GM19463 (cell line): ENCODE measurements around the gene PDE8A.

Source experiments
- ATAC-seq: cut with Tn5 transposase; IDR thresholded peaks from one replicate; pipeline ENCODE4 v1.9.1; 2021; ENCODE audit warnings: mild to moderate bottlenecking, moderate library complexity; ENCODE audit not compliant: unreplicated experiment

PDE8A gene

DNA sequence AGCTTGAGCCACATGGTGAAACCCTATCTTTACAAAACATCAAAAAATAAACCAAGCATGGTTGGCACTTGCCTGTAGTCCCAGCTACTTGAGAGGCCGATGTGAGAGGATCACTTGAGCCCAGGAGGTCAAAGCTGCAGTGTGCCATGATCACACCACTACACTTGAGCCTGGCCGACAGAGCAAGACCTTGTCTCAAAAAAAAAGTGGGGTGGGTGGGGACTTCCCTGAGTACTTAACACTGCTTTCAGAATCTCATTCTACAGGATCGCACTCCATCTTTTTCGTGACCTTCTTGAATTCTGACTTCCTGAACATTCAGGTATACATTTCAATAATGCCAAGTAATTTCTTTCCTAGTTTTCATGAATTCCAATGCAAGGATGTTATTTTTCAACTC lies 91.3 kb downstream of the PDE8A start:
- no peak for ATAC-seq

DNA sequence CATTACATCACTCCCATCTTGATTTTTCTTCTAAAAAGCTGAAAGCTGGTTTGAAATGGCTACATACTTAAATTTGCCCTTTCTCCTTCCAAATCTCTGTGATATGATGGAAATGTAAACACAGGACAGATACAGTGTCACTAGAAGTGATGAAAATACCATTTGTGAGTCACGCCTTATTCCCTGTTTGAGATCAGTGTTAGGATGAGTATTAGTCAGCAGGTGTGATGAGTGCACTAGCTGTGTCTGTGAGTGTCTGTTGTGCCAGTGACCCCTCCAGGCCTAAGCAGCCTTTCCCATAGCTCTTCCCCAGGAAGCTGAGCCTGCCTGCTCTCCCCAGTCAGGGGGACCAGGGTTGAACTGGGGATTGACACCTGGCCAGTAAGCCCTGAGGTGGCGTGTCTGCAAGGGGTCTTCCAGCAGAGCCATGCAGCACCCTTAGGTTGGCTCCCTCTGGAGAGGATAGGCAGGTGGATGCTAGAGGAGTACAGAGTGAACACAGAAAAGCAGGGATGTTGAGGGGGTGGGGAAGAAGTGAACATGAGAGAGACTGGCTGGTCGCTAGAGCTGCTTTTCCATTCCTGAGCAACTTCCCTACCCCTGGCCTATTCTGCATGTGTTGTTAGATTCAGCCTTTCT lies 92.0 kb downstream of the PDE8A start:
- peak; percentile 95 for ATAC-seq

DNA sequence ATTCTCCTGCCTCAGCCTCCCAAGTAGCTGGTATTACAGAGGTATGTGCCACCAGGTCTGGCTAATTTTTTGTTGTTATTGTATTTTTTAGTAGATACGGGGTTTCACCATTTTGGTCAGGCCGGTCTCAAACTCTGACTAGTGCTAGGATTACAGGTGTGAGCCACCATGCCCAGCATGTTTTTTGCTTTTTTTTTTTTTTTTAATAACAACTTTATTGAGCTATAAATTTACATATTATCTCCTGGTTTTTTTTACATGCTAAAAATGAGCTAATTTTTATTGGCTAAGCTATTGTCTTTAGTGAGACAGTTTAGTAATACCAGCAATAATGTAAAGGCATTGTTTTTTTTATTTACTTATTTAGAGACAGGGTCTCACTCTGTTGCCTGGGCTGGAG lies 105.2 kb downstream of the PDE8A start:
- ATAC-seq, result no peak

DNA sequence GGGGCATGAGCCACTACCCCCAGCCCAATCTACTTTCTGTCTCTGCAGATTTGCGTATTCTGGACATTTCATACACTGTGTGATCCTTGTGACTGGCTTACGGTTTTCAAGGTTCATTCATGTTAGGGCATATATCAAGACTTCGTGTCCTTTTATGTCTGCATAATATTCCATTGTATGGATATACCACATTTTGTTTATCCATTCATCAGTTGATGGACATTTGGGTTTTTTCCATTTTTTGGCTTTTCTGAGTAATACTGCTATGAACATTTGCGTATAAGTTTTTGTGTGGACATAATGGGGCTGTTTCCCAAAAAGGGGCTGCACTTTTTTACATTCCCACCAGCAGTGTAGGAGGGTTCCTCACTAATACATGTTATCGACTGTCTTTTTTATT lies 106.6 kb downstream of the PDE8A start:
- no peak for ATAC-seq

GRCh38 chr15:85089929-85090597 lies 108.4 kb downstream of the PDE8A start:
- ATAC-seq, result no peak

DNA sequence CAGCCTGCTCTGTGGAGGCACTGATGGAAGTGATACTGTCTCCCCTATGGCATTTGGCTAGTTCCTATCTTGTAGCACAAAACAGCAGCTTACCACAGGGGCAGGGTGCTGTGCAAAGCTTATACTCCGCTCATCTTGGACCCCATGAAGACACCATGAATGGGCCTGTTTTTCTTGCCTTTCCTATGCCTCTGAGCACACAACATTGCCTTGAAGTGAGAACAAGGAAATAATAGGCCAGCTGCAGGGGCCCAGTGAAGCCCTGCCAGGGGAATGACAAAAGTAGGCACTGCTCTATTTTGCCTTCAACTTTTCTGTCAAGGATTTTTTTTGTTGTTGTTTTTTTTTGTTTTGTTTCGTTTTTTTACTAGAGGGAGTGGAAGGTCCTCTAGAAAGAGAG lies 110.3 kb downstream of the PDE8A start:
- no peak for ATAC-seq

- no peak for ATAC-seq
These were observed 113.0 kb downstream of the PDE8A start for GRCh38 chr15:85094685-85095084.

DNA sequence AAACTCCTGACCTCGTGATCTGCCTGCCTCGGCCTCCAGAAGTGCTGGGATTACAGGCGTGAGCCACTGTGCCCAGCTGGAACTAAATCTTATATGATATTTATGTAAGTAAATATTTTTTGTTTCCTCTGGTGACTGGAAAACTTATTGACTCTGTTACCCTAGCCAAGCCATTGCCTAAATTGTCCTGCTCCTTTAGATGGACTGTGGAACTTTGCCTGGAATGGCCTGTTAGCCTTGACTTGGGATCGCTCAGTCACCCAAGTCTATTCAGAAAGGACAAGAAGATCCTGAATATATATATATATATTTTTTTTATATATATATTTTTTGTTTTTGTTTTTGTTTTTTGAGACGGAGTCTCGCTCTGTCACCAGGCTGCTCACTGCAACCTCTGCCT lies 113.9 kb downstream of the PDE8A start:
- ATAC-seq, result no peak

DNA sequence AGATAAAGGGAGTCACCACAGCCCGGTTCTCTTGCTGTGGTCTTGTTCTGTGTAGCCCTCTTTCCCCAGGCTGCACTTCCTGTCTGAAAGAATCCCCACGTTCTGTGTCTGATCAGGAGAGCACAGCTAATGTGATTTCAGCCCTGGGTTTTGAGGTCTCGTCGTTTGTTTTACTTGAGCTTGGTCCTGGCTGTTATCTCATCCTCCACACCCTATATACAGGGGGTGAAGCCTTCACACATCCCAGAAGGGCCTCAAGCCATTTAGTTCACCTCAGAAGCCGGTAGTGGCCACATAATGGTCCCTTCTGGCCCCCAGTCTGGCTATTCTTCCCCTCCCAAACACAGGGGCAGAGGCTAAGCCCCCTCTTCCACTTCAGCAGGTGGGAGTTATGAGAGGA lies 115.6 kb downstream of the PDE8A start:
- no peak for ATAC-seq

- ATAC-seq, result no peak
These were observed 116.1 kb downstream of the PDE8A start for GRCh38 chr15:85097725-85098124.

DNA sequence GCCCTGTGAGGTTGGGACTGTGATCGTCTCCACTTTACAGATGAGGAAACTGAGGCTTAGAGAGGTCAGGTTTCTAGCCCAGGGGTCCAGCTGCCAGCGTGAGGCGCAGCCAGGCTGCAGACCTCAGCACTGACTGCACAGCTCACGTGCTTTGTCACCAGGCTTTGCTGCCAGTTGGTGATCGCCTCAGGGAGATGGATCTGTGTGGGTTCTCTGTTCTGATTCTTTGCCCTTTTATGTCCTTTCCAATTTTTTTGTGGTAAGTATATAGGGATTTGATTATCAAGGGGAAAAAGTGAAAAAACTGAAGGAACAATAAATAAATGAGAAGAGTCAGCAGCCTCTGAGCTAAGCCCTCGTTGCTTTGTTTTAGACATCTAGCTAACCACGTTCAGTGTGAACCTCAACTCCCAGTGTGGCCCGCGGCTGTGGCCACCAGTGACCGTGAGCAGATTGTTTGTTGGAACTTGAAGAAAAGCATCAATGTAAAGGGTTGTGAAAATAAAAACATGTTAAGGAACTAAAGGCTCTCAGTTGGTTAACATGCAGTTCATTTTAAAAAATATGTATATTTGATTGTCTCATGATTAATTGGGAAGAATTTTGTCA lies 117.6 kb downstream of the PDE8A start:
- no peak for ATAC-seq

- ATAC-seq, result no peak
These were observed 118.7 kb downstream of the PDE8A start for GRCh38 chr15:85100186-85100937.

DNA sequence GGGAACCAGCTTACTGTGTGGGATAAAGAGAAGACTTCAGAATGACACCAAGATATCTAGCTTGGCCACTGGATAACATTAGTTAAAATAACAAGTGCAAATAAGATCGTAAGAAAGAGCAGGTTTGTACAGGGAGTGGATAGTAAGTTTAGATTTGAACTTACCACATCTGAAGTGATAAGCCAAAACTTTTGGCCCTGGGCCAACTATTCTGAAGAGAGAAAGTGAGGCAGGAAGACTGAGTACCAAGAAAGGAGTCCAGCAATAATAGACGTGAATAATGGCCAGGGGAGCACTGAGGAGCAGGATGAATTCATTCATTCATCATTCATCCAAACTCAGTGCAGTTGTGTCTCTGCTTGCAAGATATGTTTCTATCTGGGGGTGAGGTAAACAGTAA lies 122.9 kb downstream of the PDE8A start:
- ATAC-seq, result no peak

DNA sequence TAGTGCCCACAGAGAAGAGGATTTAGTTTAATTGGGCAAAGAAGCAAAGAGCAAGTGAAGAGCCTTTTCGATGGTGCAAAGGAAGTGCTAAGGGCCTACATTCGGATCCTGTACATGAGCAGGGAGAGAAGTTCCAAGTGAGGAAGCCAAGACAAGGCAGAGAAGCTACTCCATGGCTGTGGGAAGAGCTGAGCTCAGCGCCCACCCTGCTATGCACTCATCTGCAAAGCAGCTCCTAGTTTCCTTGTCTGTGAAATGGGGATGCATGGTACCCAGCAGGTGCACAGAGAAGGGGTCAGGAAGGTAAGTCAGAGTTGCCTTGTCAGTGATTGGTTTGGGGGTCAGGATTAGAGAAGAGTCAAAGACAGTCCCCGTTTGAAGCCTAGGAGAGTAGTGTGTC lies 126.5 kb downstream of the PDE8A start:
- no peak for ATAC-seq

GRCh38 chr15:85109333-85109732 lies 127.7 kb downstream of the PDE8A start:
- ATAC-seq, result no peak

- no peak for ATAC-seq
These were observed 131.3 kb downstream of the PDE8A start for GRCh38 chr15:85112997-85113396.

- no peak for ATAC-seq
These were observed 133.2 kb downstream of the PDE8A start for GRCh38 chr15:85114886-85115285.

GRCh38 chr15:85116066-85116465 lies 134.4 kb downstream of the PDE8A start:
- ATAC-seq, result no peak

DNA sequence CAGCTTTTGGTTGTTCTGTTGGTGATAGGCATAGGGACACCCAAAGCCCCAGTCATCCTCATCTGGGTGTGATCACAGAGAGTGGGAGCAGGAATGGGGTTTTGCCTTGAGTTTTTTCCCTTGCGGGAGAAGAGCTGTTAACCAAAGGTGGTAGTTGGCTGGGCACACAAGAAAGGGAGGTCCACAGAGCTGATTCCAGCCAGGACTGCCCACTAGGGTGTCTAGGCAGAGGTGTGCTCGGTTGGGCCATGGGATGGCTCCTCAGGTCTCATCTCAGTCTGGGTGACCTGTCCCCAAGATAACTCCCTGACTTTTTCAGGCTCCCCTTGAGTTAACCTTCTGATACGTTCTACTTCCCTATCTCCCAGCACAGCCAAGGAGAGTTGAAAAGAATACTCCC lies 134.8 kb downstream of the PDE8A start:
- ATAC-seq, result no peak

- ATAC-seq, result no peak
These were observed 135.4 kb downstream of the PDE8A start for GRCh38 chr15:85116925-85117646.

GRCh38 chr15:85118173-85118572 lies 136.5 kb downstream of the PDE8A start:
- no peak for ATAC-seq
